Measurements from ENCODE around the gene MEA1.

GRCh38 chr6:43024436-43024835, 10.7 kb upstream of the MEA1 start:
- no peak for TF ChIP-seq CTCF (IDR thresholded peaks at IDR 0.05 in 4 of 5, conservative IDR thresholded peaks at IDR 0.05 in 1 of 5)
- TF ChIP-seq POLR2A (IDR thresholded peaks at IDR 0.05): no peak
